Neural cell (in vitro differentiated cells): Measurements from ENCODE around the gene SPACA9. TPM values are rescaled to one million over a fixed set of nuclear protein-coding genes. Genes with fewer than 3 reads are reported as not detected.

ENCODE experiments used
- H2AFZ ChIP-seq: fragments of 200-600, 300-800 bp; sonication (generic), shearing (Covaris generic); 2 replicates; pipeline ENCODE4 v1.6.0; 2014; ENCODE audit warnings: low read depth, mild to moderate bottlenecking, antibody characterized with exemption, low read length, moderate library complexity
- H3F3A ChIP-seq: fragments of 200-600 bp; shearing (Covaris generic); 2 replicates; pipeline ENCODE4 v1.6.1; 2016; ENCODE audit warnings: mild to moderate bottlenecking, moderate library complexity, mixed read lengths, antibody characterized with exemption, low read length; ENCODE audit not compliant: insufficient read depth, poor library complexity, severe bottlenecking
- H3K27ac ChIP-seq: fragments of 200-600, 300-800 bp; sonication (generic), shearing (Covaris generic); 2 replicates; pipeline ENCODE4 v1.5.1; 2014; ENCODE audit warnings: mild to moderate bottlenecking, low read length, moderate library complexity
- H3K27me3 ChIP-seq: fragments of 300-800, 200-600 bp; sonication (generic), shearing (Covaris generic); 2 replicates; pipeline ENCODE4 v1.6.0; 2014; ENCODE audit warnings: mild to moderate bottlenecking, low read depth, low read length, moderate library complexity; ENCODE audit not compliant: insufficient read depth
- H3K36me3 ChIP-seq: fragments of 300-800, 200-600 bp; sonication (generic), shearing (Covaris generic); 2 replicates; pipeline ENCODE4 v1.5.1; 2014; ENCODE audit warnings: mild to moderate bottlenecking, antibody characterized with exemption, low read length, moderate library complexity; ENCODE audit not compliant: insufficient read depth
- H3K4me2 ChIP-seq: fragments of 300-800, 200-600 bp; sonication (generic), shearing (Covaris generic); 2 replicates; pipeline ENCODE4 v1.6.0; 2014; ENCODE audit warnings: mild to moderate bottlenecking, low read length
- H3K4me3 ChIP-seq: fragments of 300-800, 200-600 bp; sonication (generic), shearing (Covaris generic); 2 replicates; pipeline ENCODE4 v1.5.1; 2014; ENCODE audit warnings: mild to moderate bottlenecking, low read length, moderate library complexity
- H3K79me2 ChIP-seq: fragments of 200-600 bp; shearing (Covaris generic); replicated peaks from 2 replicates; pipeline ENCODE4 v1.6.0; 2014; ENCODE audit warnings: mild to moderate bottlenecking, low read length, moderate library complexity; ENCODE audit not compliant: insufficient read depth
- H3K9ac ChIP-seq: fragments of 300-800, 200-600 bp; sonication (generic), shearing (Covaris generic); 2 replicates; pipeline ENCODE4 v1.6.1; 2016; ENCODE audit warnings: mild to moderate bottlenecking, low read length, mixed read lengths
- H3K9me2 ChIP-seq: fragments of 200-600 bp; shearing (Covaris generic); 2 replicates; pipeline ENCODE4 v1.6.1; 2016; ENCODE audit warnings: mild to moderate bottlenecking, low read length, mixed read lengths; ENCODE audit not compliant: insufficient read depth
- H3K9me3 ChIP-seq: fragments of 200-600, 300-800 bp; sonication (generic), shearing (Covaris generic); 2 replicates; pipeline ENCODE4 v1.6.1; 2016; ENCODE audit warnings: mild to moderate bottlenecking, mixed run types, low read length, moderate library complexity, mixed read lengths
- H4K20me1 ChIP-seq: fragments of 200-600 bp; shearing (Covaris generic); 2 replicates; pipeline ENCODE4 v1.6.1; 2016; ENCODE audit warnings: mild to moderate bottlenecking, mixed run types; ENCODE audit not compliant: insufficient read depth
- CTCF ChIP-seq: fragments of 450-650 bp; IDR thresholded peaks from 2 replicates; pipeline ENCODE4 v1.5.1; 2014; ENCODE audit warnings: antibody characterized with exemption, mild to moderate bottlenecking, moderate library complexity; ENCODE audit not compliant: poor library complexity, severe bottlenecking
- EP300 ChIP-seq: fragments of 450-650 bp; conservative IDR thresholded peaks from 2 replicates; pipeline ENCODE4 v1.6.1; 2014; ENCODE audit warnings: antibody characterized with exemption, mild to moderate bottlenecking, moderate library complexity; ENCODE audit not compliant: poor library complexity, severe bottlenecking
- EZH2 ChIP-seq: fragments of 200-600, 300-800 bp; shearing (Covaris generic), sonication (generic); IDR thresholded peaks from 2 replicates; pipeline ENCODE4 v1.6.1; 2014; ENCODE audit warnings: antibody characterized with exemption, low read length, borderline replicate concordance, mild to moderate bottlenecking; ENCODE audit not compliant: insufficient read depth, poor library complexity, severe bottlenecking
- MXI1 ChIP-seq: fragments of 450-650 bp; conservative IDR thresholded peaks from 2 replicates; pipeline ENCODE4 v1.6.1; 2014; ENCODE audit warnings: antibody characterized with exemption, mild to moderate bottlenecking; ENCODE audit not compliant: poor library complexity, severe bottlenecking
- POLR2AphosphoS5 ChIP-seq: IDR thresholded peaks from 2 replicates; pipeline ENCODE4 v1.6.1; 2012
- RAD21 ChIP-seq: fragments of 450-650 bp; conservative IDR thresholded peaks from 2 replicates; pipeline ENCODE4 v1.6.1; 2014; ENCODE audit warnings: antibody characterized with exemption, mild to moderate bottlenecking, moderate library complexity
- REST ChIP-seq: IDR thresholded peaks from 2 replicates; pipeline ENCODE4 v1.6.1; 2012; ENCODE audit warnings: borderline replicate concordance
- SMC3 ChIP-seq: fragments of 450-650 bp; conservative IDR thresholded peaks from 2 replicates; pipeline ENCODE4 v1.6.1; 2014; ENCODE audit warnings: antibody characterized with exemption, mild to moderate bottlenecking, moderate library complexity; ENCODE audit not compliant: poor library complexity
- TAF1 ChIP-seq: IDR thresholded peaks from 2 replicates; pipeline ENCODE4 v1.6.1; 2012; ENCODE audit warnings: low read depth
- polyA plus RNA-seq: library from polyadenylated mRNA; depleted of rRNA; stranded (reverse); fragments of >200 nt; gene quantifications from 2 replicates; pipeline ENCODE4 v1.2.3, GENCODE V29; 2014

SPACA9 gene
- polyA plus RNA-seq, 1 donor from 2014 or later: 4.6 TPM

DNA sequence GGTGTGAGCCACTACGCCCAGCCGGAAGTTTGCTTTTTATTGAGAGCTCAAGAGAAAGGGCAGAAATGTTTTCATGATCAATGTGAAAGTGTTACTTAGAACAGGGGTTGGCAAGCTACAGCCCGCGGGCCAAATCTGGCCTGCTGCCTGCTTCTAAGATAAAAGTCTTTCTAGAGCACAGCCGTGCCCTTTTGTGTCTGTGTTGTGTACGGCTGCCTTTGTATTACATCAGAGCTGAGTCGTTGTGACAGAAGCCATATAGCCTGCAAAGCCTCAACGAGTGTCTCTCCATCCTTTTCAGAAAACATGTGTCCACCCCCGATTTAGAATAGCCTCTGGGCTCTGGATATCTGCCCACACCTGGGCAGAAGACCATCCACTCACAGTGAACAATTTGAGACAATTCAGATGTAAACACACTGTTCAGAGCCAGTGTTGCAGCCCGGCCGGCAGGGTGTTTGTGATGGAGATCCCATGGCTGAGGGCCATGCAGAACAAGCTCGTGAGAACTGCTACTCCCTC lies 29.5 kb upstream of the SPACA9 start:
- H3K4me2 ChIP-seq: no peak overlapping the region
- H3K36me3 ChIP-seq: no peaks in the 10 kb centered on the region
- H3F3A ChIP-seq: no peaks in the 10 kb centered on the region
- H3K79me2 ChIP-seq: no peaks in the 10 kb centered on the region
- no peak overlapping the region for H3K9ac ChIP-seq
- no peaks in the 10 kb centered on the region for H4K20me1 ChIP-seq
- no peak overlapping the region for H2AFZ ChIP-seq
- no peaks in the 10 kb centered on the region for H3K9me3 ChIP-seq
- H3K4me3 ChIP-seq: no peak overlapping the region
- no peak for TF ChIP-seq MXI1
- TF ChIP-seq REST: no peak
- no peak for TF ChIP-seq RAD21
- TF ChIP-seq EZH2: no peak
- TF ChIP-seq SMC3: no peak
- TF ChIP-seq TAF1: no peak
- no peak for TF ChIP-seq POLR2AphosphoS5
- TF ChIP-seq CTCF: no peak
- no peak for TF ChIP-seq EP300
- no peaks in the 10 kb centered on the region for H3K27me3 ChIP-seq
- no peaks in the 10 kb centered on the region for H3K9me2 ChIP-seq
- H3K27ac ChIP-seq: no peak overlapping the region

DNA sequence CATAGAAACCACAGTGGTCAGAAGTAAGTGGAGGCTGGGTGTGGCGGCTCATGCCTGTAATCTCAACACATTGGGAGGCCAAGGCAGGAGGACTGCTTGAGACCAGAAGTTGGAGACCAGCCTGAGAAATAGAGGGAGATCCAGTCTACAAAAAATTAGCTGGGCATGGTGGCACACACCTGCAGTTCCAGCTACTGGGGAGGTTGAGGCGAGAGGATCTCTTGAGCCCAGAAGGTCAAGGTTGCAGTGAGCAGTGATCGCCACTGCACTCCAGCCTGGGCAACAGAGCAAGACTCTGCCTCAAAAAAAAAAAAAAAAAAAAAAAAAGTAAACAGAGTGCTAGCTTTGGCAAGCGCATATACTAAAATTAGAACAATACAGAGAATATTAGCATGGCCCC lies 25.2 kb upstream of the SPACA9 start:
- H3K9me2 ChIP-seq: no peaks in the 10 kb centered on the region
- H3K27ac ChIP-seq: no peak overlapping the region
- no peak overlapping the region for H2AFZ ChIP-seq
- no peaks in the 10 kb centered on the region for H3F3A ChIP-seq
- no peaks in the 10 kb centered on the region for H3K27me3 ChIP-seq
- no peaks in the 10 kb centered on the region for H3K79me2 ChIP-seq
- no peak overlapping the region for H3K4me2 ChIP-seq
- H4K20me1 ChIP-seq: no peaks in the 10 kb centered on the region
- H3K36me3 ChIP-seq: no peaks in the 10 kb centered on the region
- no peak overlapping the region for H3K9ac ChIP-seq
- no peak overlapping the region for H3K4me3 ChIP-seq
- TF ChIP-seq POLR2AphosphoS5 (no peak), CTCF (no peak), SMC3 (no peak), RAD21 (no peak), EP300 (no peak), MXI1 (no peak), REST (no peak), EZH2 (no peak), TAF1 (no peak)
- H3K9me3 ChIP-seq: no peaks in the 10 kb centered on the region
